Cardiac muscle cell (in vitro differentiated cells and primary cell): Measurements from ENCODE around the gene TRPV5. TPM values are rescaled to one million over a fixed set of nuclear protein-coding genes. Genes with fewer than 3 reads are reported as not detected.

Experiments used
- DNase-seq, 2 donors: peaks; one replicate each; pipeline versions ENCODE4 v3.0.0 to v3.0.0-alpha.2; 2010 to 2017; ENCODE audit warnings: low read depth in 1 of 2, low spot score in 1 of 2
- H3K27ac ChIP-seq: fragments of 200-600 bp; sonication (generic); 2 replicates; pipeline ENCODE4 v1.5.1; 2016
- H3K27me3 ChIP-seq: fragments of 200-600 bp; sonication (generic); 2 replicates; pipeline ENCODE4 v1.6.0; 2016; ENCODE audit warnings: control low read depth
- H3K36me3 ChIP-seq: fragments of 200-600 bp; sonication (generic); 2 replicates; pipeline ENCODE4 v1.5.1; 2016; ENCODE audit warnings: control low read depth
- H3K4me1 ChIP-seq: fragments of 200-600 bp; sonication (generic); 2 replicates; pipeline ENCODE4 v1.8.1; 2017; ENCODE audit warnings: low read depth, mild to moderate bottlenecking, mixed run types
- H3K4me3 ChIP-seq: fragments of 200-600 bp; sonication (generic); 2 replicates; pipeline ENCODE4 v1.5.1; 2016; ENCODE audit warnings: mild to moderate bottlenecking
- H3K9me3 ChIP-seq: fragments of 200-600 bp; sonication (generic); 2 replicates; pipeline ENCODE4 v1.5.1; 2017; ENCODE audit warnings: low read depth, mild to moderate bottlenecking, control low read depth
- polyA plus RNA-seq: library from polyadenylated mRNA; unstranded; fragments of >200 nt; fragmentation: Nextera tagmentation; extraction: Ambion mirVana; gene quantifications from 2 replicates; pipeline ENCODE4 v1.2.1, GENCODE V29; 2016
- total RNA-seq: library from RNA; depleted of rRNA; stranded (reverse); fragments of >200 nt; gene quantifications from 2 replicates; pipeline ENCODE4 v1.2.3, GENCODE V29; 2016
- TF ChIP-seq, protein P1 (sequence below): IDR thresholded peaks from 2 replicates; pipeline ENCODE4 v1.5.1; 2012; ENCODE audit warnings: low read depth, mild to moderate bottlenecking, low read length

Gene TRPV5
- total and polyA plus RNA-seq, 2 experiments from 2014 or later, result not detected

DNA sequence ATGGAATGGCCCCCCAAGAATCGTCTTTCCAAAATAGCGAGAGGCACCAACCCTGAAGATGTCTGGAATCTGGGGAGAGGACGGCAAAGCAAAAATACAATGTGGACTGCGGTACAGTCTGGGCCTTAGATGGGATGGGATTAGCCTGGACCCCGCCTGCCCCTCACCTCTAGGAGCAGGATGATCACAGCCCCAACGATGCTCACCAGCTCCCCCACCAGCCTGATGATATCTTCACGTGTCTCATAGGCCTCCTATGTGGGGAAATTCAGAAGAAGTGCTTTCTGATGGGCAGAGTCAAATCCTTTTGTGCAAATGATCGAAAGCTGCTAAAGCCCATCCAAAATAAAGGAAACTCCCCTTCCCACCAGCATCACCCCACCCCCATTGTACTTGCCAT is 18.2 kb downstream of the TRPV5 start:
- H3K27me3 ChIP-seq, result no peaks in the 10 kb centered on the region
- DNase-seq, result no peak
- no peaks in the 10 kb centered on the region for H3K4me1 ChIP-seq
- no peaks in the 10 kb centered on the region for H3K36me3 ChIP-seq
- no peak overlapping the region for H3K27ac ChIP-seq
- no peaks in the 10 kb centered on the region for H3K9me3 ChIP-seq
- no peak overlapping the region for H3K4me3 ChIP-seq
- TF ChIP-seq, protein P1, sequence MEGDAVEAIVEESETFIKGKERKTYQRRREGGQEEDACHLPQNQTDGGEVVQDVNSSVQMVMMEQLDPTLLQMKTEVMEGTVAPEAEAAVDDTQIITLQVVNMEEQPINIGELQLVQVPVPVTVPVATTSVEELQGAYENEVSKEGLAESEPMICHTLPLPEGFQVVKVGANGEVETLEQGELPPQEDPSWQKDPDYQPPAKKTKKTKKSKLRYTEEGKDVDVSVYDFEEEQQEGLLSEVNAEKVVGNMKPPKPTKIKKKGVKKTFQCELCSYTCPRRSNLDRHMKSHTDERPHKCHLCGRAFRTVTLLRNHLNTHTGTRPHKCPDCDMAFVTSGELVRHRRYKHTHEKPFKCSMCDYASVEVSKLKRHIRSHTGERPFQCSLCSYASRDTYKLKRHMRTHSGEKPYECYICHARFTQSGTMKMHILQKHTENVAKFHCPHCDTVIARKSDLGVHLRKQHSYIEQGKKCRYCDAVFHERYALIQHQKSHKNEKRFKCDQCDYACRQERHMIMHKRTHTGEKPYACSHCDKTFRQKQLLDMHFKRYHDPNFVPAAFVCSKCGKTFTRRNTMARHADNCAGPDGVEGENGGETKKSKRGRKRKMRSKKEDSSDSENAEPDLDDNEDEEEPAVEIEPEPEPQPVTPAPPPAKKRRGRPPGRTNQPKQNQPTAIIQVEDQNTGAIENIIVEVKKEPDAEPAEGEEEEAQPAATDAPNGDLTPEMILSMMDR, result no peak

DNA sequence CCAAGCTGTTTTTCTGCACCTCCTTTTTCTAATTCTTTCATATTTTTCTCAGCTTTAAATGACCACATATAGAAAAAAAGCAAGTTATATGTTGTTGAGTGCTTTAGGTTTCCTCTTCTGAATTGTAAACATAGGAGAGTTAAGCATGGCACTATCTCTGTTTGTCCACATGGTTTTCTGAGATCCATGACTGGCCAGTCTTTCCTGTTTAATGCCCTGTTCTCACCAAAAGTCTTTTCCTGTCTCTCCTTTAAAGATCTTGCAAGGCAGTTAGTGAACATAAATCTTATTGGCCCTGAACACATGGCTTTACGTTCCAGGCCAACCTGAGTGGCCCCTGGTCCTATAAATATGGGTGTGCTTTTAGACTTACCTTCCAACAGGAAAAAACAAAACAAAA is 19.4 kb downstream of the TRPV5 start:
- no peaks in the 10 kb centered on the region for H3K27me3 ChIP-seq
- TF ChIP-seq, protein P1, result no peak
- H3K27ac ChIP-seq, result no peak overlapping the region
- H3K36me3 ChIP-seq, result no peaks in the 10 kb centered on the region
- no peak overlapping the region for H3K4me3 ChIP-seq
- no peaks in the 10 kb centered on the region for H3K9me3 ChIP-seq
- H3K4me1 ChIP-seq, result no peaks in the 10 kb centered on the region
- no peak for DNase-seq

DNA sequence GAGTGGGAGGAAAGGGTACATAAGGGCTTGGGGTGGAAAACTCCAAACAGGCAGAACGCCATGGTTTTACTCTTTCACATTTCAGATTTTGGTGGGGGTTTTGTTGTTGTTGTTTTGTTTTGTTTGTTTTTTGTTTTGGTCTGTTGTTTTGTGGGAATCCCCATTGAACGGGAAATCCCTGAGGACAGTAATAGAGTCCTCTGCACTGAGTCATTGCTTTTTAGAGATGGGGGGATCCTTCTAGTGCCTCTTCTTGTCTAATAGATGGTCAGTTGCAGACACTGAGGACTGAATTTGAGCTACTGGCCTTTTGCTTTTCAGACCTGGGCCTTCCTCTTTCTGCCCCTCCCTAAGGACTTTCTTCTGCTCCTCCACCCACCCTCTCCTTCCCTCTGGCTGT is 20.0 kb downstream of the TRPV5 start:
- H3K27ac ChIP-seq, result no peak overlapping the region
- TF ChIP-seq, protein P1, result no peak
- H3K36me3 ChIP-seq, result no peaks in the 10 kb centered on the region

DNA sequence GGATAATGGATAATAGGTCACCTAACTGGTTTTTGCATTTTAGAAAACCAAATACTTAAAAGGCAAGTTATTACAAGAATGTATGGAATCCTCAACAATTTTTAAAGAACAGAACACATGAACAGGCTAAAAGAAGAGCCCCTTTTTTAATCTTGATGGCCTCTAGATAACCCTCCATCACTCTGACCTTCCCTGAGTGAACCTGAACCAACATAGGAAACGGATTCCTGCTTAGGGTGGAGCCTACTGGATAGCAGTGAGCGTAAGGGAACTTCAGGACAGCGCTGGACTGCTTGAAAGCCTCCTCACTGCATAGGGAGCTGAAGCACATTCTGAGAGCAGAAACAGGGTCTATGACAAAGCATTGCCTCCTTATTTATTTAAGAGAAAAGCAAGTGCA is 20.5 kb downstream of the TRPV5 start:
- H3K36me3 ChIP-seq, result no peaks in the 10 kb centered on the region
- H3K9me3 ChIP-seq, result no peaks in the 10 kb centered on the region
- no peaks in the 10 kb centered on the region for H3K4me1 ChIP-seq
- TF ChIP-seq, protein P1, result no peak
- DNase-seq, result no peak
- no peaks in the 10 kb centered on the region for H3K27me3 ChIP-seq
- no peak overlapping the region for H3K4me3 ChIP-seq
- H3K27ac ChIP-seq, result no peak overlapping the region

More for the DNA sequence above, 20.0 kb downstream of the TRPV5 start:
- no peaks in the 10 kb centered on the region for H3K27me3 ChIP-seq
- no peaks in the 10 kb centered on the region for H3K4me1 ChIP-seq
- H3K4me3 ChIP-seq, result no peak overlapping the region
- DNase-seq, result no peak
- no peaks in the 10 kb centered on the region for H3K9me3 ChIP-seq

DNA sequence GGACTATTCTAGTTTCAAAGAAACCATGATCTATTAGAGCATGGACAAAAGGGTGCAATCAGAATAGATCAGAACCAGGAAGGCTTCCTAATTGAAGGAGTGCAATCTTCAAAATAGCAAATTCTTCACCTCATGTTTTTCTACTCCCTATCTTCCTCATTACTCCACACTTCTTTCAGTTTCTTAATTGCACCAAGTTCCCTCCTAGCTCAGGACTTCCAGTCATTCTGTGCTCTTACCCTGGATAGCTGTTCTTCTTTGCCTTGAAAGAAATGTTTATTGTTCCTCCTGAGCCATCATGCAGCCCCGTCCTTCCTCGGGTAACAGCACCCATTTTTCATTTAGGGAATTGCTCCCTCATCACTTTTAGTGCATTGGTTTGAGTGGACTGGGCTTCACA is 23.1 kb downstream of the TRPV5 start:
- H3K9me3 ChIP-seq, result no peaks in the 10 kb centered on the region
- TF ChIP-seq, protein P1, result no peak
- H3K27me3 ChIP-seq, result no peaks in the 10 kb centered on the region
- H3K36me3 ChIP-seq, result no peaks in the 10 kb centered on the region
- DNase-seq, result no peak
- H3K4me1 ChIP-seq, result no peaks in the 10 kb centered on the region
- H3K27ac ChIP-seq, result no peak overlapping the region
- H3K4me3 ChIP-seq, result no peak overlapping the region

DNA sequence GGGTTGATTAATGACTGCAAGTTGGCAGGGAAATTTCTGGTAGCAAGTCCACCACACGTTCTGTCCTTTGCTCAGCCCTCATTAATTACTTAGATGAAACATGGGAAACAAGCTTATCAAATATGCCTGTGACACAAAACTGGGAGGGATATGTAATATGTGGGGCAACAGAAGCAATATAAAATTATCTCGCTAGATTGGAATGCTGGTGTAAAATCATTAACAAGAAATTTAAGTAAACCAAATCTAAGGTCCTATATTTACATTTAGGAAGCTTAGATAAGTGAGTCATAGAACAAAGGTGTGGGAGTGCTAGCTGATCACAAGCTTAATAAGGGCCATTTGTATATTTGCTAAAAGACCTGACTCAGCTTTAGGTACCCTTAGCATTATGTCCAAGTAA is 23.5 kb downstream of the TRPV5 start:
- no peaks in the 10 kb centered on the region for H3K9me3 ChIP-seq
- TF ChIP-seq, protein P1, result no peak
- no peak for DNase-seq

More for the DNA sequence above, 23.5 kb downstream of the TRPV5 start:
- Histone ChIP-seq H3K27ac (no peak overlapping the region), H3K36me3 (no peaks in the 10 kb centered on the region), H3K4me3 (no peak overlapping the region), H3K4me1 (no peaks in the 10 kb centered on the region), H3K27me3 (no peaks in the 10 kb centered on the region)
